BJ (cell line): ENCODE data around the gene AP1M1. TPM values are rescaled to one million over a fixed set of nuclear protein-coding genes. Genes with fewer than 3 reads are reported as not detected.

Source experiments
- CTCF ChIA-PET: fragments of 350-600 bp; formaldehyde crosslinking; extraction: SDS; loops from one replicate; lab custom pipeline; 2021; ENCODE audit warnings: antibody characterized with exemption, inconsistent platforms; lab: Yijun Ruan, JAX
- POLR2A ChIA-PET: fragments of 300-600 bp; sonication (Branson Sonifier 250); formaldehyde crosslinking; extraction: SDS; loops from one replicate; lab custom pipeline; 2021; ENCODE audit warnings: antibody characterized with exemption; lab: Charles Lee
- DNase-seq: peaks from one replicate; pipeline ENCODE4 v3.0.0-alpha.2; 2011; ENCODE audit warnings: low read depth
- H3K27me3 ChIP-seq: 2 replicates; pipeline ENCODE4 v1.6.0; 2011; ENCODE audit warnings: low read length; ENCODE audit not compliant: control insufficient read depth, insufficient read depth
- H3K36me3 ChIP-seq: 2 replicates; pipeline ENCODE4 v1.5.1; 2011; ENCODE audit warnings: low read length; ENCODE audit not compliant: control insufficient read depth, insufficient read depth
- H3K4me3 ChIP-seq: 2 replicates; pipeline ENCODE4 v1.5.1; 2011; ENCODE audit warnings: low read depth, mild to moderate bottlenecking, control low read depth, low read length
- CTCF ChIP-seq: IDR thresholded peaks from 2 replicates; pipeline ENCODE4 v1.5.1; 2011; ENCODE audit warnings: low read depth, mild to moderate bottlenecking, control low read depth, inconsistent platforms, low read length, moderate library complexity; ENCODE audit not compliant: insufficient read depth
- polyA plus RNA-seq: library from polyadenylated mRNA; depleted of rRNA; stranded (reverse); fragments of >200 nt; gene quantifications from 2 replicates; pipeline ENCODE4 v1.2.3, GENCODE V29; 2011

The AP1M1 gene
- polyA plus RNA-seq, 1 experiment, result 72.1 TPM

- no peak for DNase-seq
- Histone ChIP-seq H3K4me3 (no peak overlapping the region), H3K27me3 (no peaks in the 10 kb centered on the region), H3K36me3 (peaks cover 41% of the 10 kb centered on the region)
- POLR2A ChIA-PET, result no interaction called here
- CTCF ChIA-PET, result no interaction called here
- TF ChIP-seq CTCF, result no peak
Observed at GRCh38 chr19:16233081-16233776, 35.5 kb downstream of the AP1M1 start.

GRCh38 chr19:16233836-16234551 lies 36.3 kb downstream of the AP1M1 start:
- H3K36me3 ChIP-seq, result peaks cover 36% of the 10 kb centered on the region
- CTCF ChIA-PET, result no interaction called here
- no peaks in the 10 kb centered on the region for H3K27me3 ChIP-seq
- no peak overlapping the region for H3K4me3 ChIP-seq
- DNase-seq, result no peak
- POLR2A ChIA-PET, result no interaction called here
- TF ChIP-seq CTCF, result no peak

GRCh38 chr19:16234552-16235445 lies 37.1 kb downstream of the AP1M1 start:
- POLR2A ChIA-PET, result no interaction called here
- Histone ChIP-seq H3K27me3 (no peaks in the 10 kb centered on the region), H3K36me3 (peaks cover 30% of the 10 kb centered on the region), H3K4me3 (no peak overlapping the region)
- TF ChIP-seq CTCF, result no peak
- DNase-seq, result no peak
- CTCF ChIA-PET, result interaction anchor here (1.4 kb wide), 2 partner anchors 12 to 148 kb away, joined by 5 to 6 read pairs; no protein-coding TSS in a partner anchor

- POLR2A ChIA-PET, result no interaction called here
- no peak for DNase-seq
- TF ChIP-seq CTCF, result no peak
- Histone ChIP-seq H3K36me3 (peaks cover 30% of the 10 kb centered on the region), H3K4me3 (no peak overlapping the region), H3K27me3 (no peaks in the 10 kb centered on the region)
- CTCF ChIA-PET, result interaction anchor here (1.4 kb wide), 2 partner anchors 11 to 147 kb away, joined by 5 to 6 read pairs; no protein-coding TSS in a partner anchor
Observed at GRCh38 chr19:16235811-16236652, 38.3 kb downstream of the AP1M1 start.
